NCI-H1436 (cell line): ENCODE results near the gene STEAP1B.

ENCODE experiments used
- DNase-seq: peaks from one replicate; lab custom pipeline; 2025; lab: John Stamatoyannopoulos, UW

The STEAP1B gene

GRCh38 chr7:22400936-22401553, 98.9 kb downstream of the STEAP1B start:
- no peak for DNase-seq

DNA sequence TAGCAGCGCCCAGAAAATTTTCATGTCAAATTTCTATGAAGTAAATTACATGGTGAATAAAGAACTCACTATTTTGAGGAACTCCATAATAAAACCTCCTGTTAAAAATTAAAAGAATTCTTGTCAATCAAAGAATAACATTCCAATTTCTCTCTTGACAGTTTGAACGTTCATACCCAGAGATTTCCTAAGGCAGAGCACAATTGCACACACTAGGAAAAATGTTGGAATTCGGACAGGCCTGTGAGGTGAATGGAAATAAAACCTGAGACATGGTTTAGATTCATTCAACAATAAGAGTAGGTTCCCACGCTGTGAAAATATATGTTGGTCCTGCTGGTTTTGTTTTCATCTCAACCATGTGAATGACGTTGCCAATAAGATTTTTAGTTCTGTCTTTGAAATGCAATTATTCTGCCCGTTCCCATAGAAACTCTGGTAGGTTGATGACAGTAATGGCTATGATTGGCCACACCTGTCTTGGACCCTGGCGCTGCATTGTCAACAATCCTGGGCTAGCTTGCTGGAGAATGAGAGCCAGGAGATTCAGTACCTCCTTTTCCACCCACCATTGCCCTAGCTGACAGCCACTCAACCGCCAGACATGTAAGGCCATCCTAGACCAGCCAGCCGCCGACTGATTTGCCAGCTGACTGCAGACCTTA, 99.7 kb downstream of the STEAP1B start:
- DNase-seq = no peak

GRCh38 chr7:22399546-22399945, 100.4 kb downstream of the STEAP1B start:
- DNase-seq = no peak

GRCh38 chr7:22399091-22399490, 100.9 kb downstream of the STEAP1B start:
- no peak for DNase-seq

DNA sequence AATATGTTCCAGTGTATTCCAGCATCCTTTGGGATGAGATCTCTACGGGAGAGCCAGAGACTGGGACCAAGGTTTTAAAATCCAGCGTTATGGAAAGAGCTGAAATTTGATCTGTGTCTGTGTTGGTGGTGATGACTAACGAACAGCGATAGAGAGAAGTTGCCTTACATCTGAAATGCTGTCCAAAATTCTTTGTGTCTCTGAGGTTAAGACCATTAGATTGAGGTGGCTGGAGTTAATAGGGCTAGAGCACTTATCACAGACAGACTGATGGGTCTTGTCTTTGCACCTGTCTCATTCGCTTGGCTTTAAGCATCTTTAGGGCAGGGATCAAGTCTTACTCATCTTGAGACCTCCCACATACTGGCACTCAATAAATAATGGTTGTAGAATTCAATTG, 102.0 kb downstream of the STEAP1B start:
- no peak for DNase-seq

DNA sequence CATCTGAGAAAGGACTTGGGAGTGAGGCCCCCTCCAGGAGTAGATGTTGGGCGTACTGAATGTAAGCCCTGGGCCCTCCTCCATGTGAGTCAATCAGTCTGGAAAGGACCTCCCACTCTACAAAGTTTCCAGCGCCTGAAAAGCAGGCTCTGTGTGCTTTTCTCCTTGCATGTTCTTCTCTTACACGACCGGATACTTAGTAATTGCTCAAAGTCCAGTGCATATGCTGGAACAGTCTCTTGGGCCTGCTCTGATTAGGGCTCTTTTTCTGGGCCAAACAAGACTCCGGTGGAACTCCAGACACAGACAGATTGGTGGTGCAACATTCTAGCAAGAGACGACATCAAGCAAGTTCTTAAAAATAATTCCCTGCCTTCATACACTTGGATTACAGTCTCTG, 104.8 kb downstream of the STEAP1B start:
- no peak for DNase-seq

DNA sequence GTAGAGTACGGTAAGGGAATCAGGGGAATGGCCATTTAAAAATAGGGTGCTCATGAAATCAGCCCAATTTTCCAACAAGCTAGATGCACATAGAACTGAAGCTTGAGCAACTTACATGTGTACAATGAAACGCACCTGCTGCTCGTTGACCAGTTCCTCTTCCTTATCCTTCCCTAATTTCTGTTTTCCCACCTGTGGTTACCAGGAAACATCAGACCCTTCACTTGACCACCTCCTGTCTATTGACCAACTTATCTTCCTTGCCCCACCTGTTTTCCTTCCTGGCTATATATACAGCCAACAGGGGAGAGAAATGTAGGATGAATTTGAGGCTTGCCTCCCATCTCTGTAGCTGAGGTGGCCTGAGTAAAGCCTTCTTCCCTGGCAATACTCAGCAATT, 105.2 kb downstream of the STEAP1B start:
- DNase-seq = no peak

DNA sequence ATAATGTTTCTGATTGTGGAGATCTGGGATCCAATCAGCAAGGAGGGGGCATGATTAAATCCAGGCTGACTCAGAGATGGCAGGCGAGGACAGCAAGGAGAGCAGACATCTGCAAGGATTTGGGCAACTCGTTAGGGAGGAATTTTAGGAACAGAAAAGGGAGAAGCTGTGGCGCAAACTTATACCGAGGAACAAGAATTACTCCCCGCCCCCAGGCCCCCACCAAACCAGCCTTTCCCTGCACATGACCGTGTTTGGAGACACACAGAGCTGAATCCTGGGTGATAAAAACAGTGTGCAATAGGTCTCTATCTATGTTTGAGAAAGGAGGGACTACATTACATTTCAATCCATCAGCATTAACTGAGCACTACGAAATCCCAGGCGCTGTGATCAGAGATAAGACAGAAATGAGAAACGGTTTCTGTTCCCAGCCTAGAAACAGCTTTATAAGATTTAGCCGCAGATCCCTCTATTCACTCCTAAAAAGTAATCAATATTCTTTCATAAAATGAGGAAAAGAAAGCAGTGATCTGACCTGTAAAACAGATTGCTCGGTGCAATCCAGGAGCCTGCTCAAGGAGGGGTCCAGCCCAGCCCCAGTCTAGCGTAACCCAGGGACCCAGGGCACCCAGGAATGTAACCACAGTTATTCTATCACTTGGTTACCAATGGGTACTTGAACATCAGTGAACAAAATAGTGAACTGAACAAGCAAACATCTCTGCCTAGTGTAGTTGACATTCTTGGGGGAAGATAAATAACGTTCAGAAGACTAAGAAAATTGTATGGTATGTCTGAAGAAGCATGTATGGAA, 105.9 kb downstream of the STEAP1B start:
- DNase-seq = no peak

DNA sequence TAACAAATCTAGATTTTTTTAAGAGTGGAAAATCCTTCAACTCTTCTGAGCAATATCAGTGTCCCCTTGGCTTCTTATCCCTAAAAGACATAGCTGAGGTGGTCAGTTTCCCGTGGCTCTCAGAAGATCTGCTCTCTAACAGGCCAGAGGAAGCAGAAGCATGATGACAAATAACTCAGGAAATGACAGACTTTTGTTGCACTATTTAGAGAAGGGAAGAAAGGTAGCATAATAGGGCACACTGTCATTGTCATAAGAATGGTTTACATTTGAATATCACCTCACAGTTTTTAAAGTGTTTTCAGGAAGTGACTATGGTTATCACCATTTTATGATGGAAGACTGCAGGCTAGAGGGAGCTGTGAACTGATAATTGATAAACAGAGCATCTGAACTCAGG, 109.5 kb downstream of the STEAP1B start:
- DNase-seq = no peak

GRCh38 chr7:22389892-22390291, 110.1 kb downstream of the STEAP1B start:
- DNase-seq = no peak

DNA sequence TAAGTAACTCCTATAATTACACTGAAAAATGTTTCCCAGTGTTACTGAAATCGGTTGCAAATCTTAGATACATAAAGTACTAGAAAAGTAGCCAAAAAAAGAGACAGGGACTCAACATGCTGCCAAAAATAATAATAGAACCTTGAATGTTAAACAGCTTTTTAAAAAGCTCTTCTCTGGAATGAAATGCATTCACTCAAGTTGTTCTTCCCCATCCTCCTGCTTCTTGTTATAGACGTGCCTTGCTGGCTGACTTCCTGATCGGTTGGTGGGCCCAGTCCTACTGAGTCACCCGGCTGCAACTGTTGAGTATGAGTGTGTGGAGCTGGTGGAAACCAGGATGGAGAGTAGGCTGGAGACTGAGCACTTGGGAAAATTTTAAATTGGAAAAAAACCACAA, 112.4 kb downstream of the STEAP1B start:
- no peak for DNase-seq

DNA sequence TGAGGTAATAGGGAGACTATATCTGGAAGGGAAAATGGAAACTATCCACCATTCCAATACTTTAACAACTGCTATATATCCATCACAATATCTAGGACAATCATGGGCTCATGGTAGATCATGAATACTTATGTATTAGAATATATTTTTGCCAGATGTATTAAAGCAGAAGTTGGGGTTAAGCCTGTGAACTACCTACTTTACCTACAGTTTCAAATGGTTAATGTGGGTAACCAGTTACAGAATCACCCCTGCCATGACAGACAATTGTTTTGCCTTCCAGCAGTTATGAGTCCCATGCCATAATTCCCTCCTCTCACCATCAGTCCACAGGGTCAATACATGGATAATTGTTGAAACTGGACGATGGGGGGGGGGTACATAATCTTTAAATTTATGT, 113.1 kb downstream of the STEAP1B start:
- no peak for DNase-seq

DNA sequence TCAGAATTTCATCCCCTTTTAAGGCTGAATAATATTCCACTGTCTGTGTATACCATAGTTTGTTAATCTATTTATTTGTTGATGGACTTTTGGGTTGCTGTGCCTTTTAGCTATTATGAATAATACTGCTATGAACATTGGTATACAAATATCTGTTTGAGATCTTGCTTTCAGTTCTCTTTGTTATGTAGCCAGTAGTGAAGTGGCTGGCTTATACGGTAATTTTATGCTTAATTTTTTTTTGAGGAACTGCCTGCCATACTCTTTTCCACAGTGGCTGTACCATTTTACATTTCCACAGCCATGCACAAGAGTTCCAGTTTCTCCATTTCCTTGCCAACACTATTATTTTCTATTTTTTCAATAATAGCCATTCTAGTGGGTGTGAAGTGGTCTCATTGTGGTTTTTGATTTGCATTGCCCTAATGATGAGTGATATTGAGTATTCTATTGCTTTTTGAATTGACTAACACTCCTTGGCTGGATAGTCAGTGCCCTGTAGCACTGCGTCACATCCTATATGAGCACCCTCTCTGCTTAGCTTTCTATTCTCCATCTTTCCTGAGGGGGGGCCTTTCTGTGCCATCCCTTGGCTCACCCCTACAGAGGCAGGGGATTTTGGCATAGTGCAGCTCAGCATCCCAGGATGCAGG, 113.7 kb downstream of the STEAP1B start:
- DNase-seq = no peak

DNA sequence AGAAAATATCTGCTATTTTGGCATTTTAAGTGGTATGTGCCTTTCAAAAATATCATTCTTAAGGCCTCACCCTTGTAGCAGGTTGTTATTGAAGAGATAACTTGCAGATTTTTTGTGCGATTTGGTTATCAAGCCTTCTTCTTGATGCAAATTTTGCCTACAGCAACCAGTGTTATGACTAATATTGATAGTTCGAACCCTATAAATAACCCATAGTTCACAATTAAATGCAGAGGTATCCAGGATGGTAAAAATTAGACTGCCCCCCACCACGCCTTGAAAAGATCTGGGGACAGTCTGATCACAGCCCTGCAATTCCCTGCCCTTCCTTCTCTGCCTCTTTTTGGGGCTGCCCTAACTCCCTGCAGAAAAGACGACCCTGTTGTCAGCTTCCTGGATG, 114.7 kb downstream of the STEAP1B start:
- DNase-seq = no peak

DNA sequence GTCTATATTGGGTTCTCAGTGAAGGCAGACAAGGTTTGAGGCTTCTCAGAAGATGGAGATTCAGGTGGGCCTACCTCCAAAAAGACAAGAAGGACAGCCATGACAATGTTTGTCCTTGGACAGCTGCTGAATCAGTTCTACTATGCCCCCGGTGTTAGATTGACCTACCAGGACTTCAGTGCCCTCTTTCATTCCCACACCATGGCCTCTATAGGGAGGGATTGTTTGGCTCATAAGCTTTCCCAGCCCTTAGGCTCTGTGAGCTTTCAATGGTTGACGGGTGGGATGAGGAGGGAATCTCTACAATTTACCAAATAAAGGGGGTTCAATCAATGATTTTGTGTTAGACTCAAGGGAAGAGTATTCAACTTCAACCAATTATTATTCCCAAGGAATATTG, 119.7 kb downstream of the STEAP1B start:
- no peak for DNase-seq

DNA sequence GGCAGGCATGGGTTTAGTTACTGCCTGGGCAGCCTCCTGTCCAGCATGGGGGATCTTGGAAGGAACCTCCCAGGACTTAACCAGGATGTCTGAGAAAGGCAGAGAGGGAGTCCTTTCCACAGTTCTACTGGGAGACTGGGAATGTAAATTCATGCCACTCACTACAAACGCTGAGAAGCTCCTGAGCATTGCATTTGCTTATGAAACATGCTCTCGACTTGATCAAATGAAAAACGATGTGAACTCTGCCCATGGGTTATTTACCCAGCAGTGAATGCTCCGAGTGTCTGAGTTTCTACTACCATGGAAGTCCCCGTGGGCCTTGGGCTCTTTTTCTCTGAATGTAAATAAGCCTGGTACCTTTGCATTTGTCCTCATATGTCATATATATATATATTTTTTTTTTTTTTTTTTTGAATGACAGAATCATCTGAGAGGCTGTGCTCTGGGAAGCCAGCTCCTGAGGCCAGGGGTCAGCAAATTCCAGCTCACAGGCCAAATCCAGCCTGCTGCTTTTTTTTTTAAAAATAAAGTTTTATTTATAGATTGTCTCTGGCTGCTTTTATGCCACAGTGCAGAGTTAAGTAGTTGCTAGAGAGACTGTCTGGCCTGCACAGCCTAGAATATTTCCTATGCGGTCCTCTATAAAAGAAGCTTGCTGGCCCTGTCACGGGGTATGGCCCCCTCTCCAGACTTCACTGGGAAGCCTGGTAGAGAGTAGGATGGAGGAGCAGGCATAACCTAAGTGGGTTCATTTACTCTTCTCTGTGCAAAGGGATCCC, 121.6 kb downstream of the STEAP1B start:
- no peak for DNase-seq

GRCh38 chr7:22377703-22378102, 122.3 kb downstream of the STEAP1B start:
- no peak for DNase-seq

DNA sequence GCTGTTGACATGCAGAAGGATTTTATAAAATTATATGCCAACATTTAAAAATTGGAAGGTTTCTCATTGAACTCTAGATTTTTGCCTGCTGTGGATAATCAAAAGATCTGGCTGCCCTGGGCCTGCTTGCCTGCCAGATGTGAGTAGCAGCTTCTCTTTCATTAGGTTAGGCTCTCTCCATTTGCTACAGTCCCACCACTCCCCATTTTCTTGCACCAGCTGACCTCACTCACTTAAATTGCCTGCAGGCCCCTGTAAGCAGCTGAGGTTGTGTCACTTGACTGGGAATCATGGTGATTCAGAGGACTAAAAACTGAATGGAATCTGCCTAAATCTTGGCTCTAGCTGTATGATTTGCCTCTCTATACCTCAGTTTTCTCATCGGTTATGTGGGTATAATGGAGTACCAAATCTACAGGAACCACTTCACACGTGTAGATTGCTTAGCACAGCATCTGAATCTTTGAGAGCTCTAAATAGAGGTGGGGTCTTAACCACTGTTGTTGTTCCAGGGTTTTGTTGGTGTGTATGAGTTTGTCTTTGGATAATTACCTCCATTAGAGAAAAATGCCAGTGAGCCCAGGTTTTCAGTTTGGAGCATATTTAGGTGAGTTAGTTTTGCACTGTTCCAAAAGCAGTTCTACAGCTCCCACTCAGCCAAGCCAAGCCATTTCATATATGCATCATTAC, 124.5 kb downstream of the STEAP1B start:
- DNase-seq = no peak

DNA sequence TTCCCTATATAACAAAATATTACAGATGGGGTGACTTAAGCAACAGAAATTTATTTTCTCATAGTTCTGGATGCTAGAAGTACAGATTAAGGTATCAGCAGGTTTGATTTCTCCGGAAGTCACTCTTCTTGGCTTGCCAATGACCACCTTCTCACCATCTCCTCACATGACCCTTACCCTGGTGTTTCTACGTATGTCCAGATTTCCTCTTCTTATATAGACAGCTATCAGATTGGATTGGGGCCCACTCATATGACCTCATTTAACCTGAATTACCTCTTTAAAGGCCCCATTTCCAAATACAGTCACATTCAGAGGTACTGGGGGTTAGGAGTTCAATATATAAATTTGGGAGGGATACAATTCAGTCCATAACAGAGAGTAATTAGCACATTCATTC, 126.1 kb downstream of the STEAP1B start:
- DNase-seq = no peak

GRCh38 chr7:22373388-22373787, 126.6 kb downstream of the STEAP1B start:
- no peak for DNase-seq

- DNase-seq = no peak
Measured at GRCh38 chr7:22372863-22373262, 127.1 kb downstream of the STEAP1B start.
